Panc1 (cell line): ENCODE results near the gene CBR4. TPM values are rescaled to one million over a fixed set of nuclear protein-coding genes. Genes with fewer than 3 reads are reported as not detected.

Source experiments
- ATAC-seq: fragments of 200-7000 bp; cut with Tn5 transposase; 2 replicates; pipeline ENCODE4 v1.9.1; 2020; ENCODE audit warnings: mild to moderate bottlenecking, moderate library complexity
- BruUV-seq: library from RNA; stranded (reverse); fragments of 400-500 nt; replicated peaks from 2 replicates; lab custom pipeline; 2021; lab: Mats Ljungman, UMichigan
- CTCF ChIA-PET: fragments of 300-600 bp; sonication (Branson Sonifier 250); formaldehyde crosslinking; loops from one replicate; lab custom pipeline; 2022; ENCODE audit warnings: antibody characterized with exemption; lab: Charles Lee
- POLR2A ChIA-PET: fragments of 300-600 bp; sonication (Branson Sonifier 250); formaldehyde crosslinking; loops from one replicate; lab custom pipeline; 2022; ENCODE audit warnings: antibody characterized with exemption; lab: Charles Lee
- DNase-seq: peaks from one replicate; pipeline ENCODE4 v3.0.0-alpha.2; 2010; ENCODE audit warnings: low read depth, low spot score
- H3K27ac ChIP-seq: 2 replicates; pipeline ENCODE4 v1.5.1; 2011; ENCODE audit warnings: mild to moderate bottlenecking, low read length, inconsistent platforms
- H3K27me3 ChIP-seq: fragments of 200-500 bp; sonication (Bioruptor generic); 2 replicates; pipeline ENCODE4 v1.6.0; 2014; ENCODE audit warnings: low read length, inconsistent platforms; ENCODE audit not compliant: control insufficient read depth, insufficient read depth
- H3K36me3 ChIP-seq: fragments of 200-500 bp; sonication (Bioruptor generic); 2 replicates; pipeline ENCODE4 v1.5.1; 2014; ENCODE audit warnings: inconsistent platforms, mild to moderate bottlenecking, low read length, moderate library complexity; ENCODE audit not compliant: control insufficient read depth, insufficient read depth
- H3K4me1 ChIP-seq: 2 replicates; pipeline ENCODE4 v1.5.1; 2011; ENCODE audit warnings: inconsistent platforms, mild to moderate bottlenecking, low read length, moderate library complexity; ENCODE audit not compliant: control insufficient read depth, insufficient read depth
- H3K4me3 ChIP-seq, 2 experiments: 2 replicates each; pipeline ENCODE4 v1.5.1; 2011 to 2012; ENCODE audit warnings: low read depth in 2 of 2, low read length in 2 of 2, mild to moderate bottlenecking in 2 of 2, inconsistent platforms in 1 of 2, moderate library complexity in 1 of 2
- H3K9me3 ChIP-seq: fragments of 200-500 bp; sonication (Bioruptor generic); 2 replicates; pipeline ENCODE4 v1.5.1; 2014; ENCODE audit warnings: low read depth, mild to moderate bottlenecking, inconsistent platforms, low read length, moderate library complexity; ENCODE audit not compliant: control insufficient read depth, insufficient read depth
- CTCF ChIP-seq: fragments of 450-650 bp; IDR thresholded peaks from 2 replicates; pipeline ENCODE4 v1.5.1; 2017; ENCODE audit warnings: mild to moderate bottlenecking
- POLR2AphosphoS5 ChIP-seq: IDR thresholded peaks from 2 replicates; pipeline ENCODE4 v1.6.1; 2012; ENCODE audit warnings: mild to moderate bottlenecking, low read depth, low read length, moderate library complexity
- REST ChIP-seq, 2 experiments: IDR thresholded peaks; 2 replicates each; pipeline ENCODE4 v1.6.1; 2011 to 2012; ENCODE audit warnings: low read depth in 2 of 2, control low read depth in 1 of 2, low read length in 1 of 2, mild to moderate bottlenecking in 1 of 2, moderate library complexity in 1 of 2; ENCODE audit not compliant: insufficient read depth in 1 of 2
- SIN3A ChIP-seq: IDR thresholded peaks from 2 replicates; pipeline ENCODE4 v1.6.1; 2012; ENCODE audit warnings: low read depth, mild to moderate bottlenecking, low read length, moderate library complexity, borderline replicate concordance; ENCODE audit not compliant: insufficient read depth
- TCF7L2 ChIP-seq: IDR thresholded peaks from 2 replicates; pipeline ENCODE4 v1.6.1; 2011; ENCODE audit warnings: mild to moderate bottlenecking, low read depth, low read length, inconsistent platforms
- in situ Hi-C: cut with HindIII; loops from 2 replicates; pipeline ENCODE4 v1.10.0; 2016; ENCODE audit warnings: low sequenced_read_pairs, low pct_unique_long_range_greater_than_20kb
- intact Hi-C: fragments of 100-400 bp; cut with micrococcal nuclease; formaldehyde crosslinking; loops from one replicate; pipeline ENCODE4 v1.10.0; 2022; ENCODE audit not compliant: unreplicated experiment
- total RNA-seq: library from RNA; stranded (reverse); gene quantifications from one replicate; pipeline ENCODE4 v1.2.1, GENCODE V29; 2021; ENCODE audit not compliant: unreplicated experiment

The CBR4 gene
- total RNA-seq, 1 experiment from 2014 or later = 13.5 TPM

GRCh38 chr4:169025184-169025583 is 15.1 kb upstream of the CBR4 start:
- POLR2A ChIA-PET = no interaction called here
- Histone ChIP-seq H3K9me3 (no peaks in the 10 kb centered on the region), H3K4me3 (no peak overlapping the region), H3K27ac (peak overlapping the region; percentile 39; the same call in 1 of the 2 replicates), H3K4me1 (peaks cover under 1% of the 10 kb centered on the region; the same call in 1 of the 2 replicates), H3K27me3 (no peaks in the 10 kb centered on the region), H3K36me3 (no peaks in the 10 kb centered on the region)
- in situ Hi-C loops = no loop called here
- ATAC-seq = peak; percentile 48
- CTCF ChIA-PET = interaction anchor here (0.6 kb wide), 1 partner anchor 77 kb away, joined by 3 read pairs; no protein-coding TSS in a partner anchor
- DNase-seq = no peak
- BruUV-seq = no TSS peak
- intact Hi-C loops = no loop called here
- no peak for TF ChIP-seq POLR2AphosphoS5
- TF ChIP-seq CTCF = no peak; the same call in 1 of the 2 replicates
- TF ChIP-seq SIN3A = no peak
- no peak for TF ChIP-seq TCF7L2
- TF ChIP-seq REST (IDR thresholded peaks at IDR 0.05; ENCODE audit: insufficient read depth in 1 of 2, low read depth in 2 of 2, low read length in 1 of 2) = no peak

GRCh38 chr4:169024762-169025161 is 14.7 kb upstream of the CBR4 start:
- in situ Hi-C loops = no loop called here
- ChIA-PET POLR2A (no interaction called here), CTCF (interaction anchor here (0.5 to 0.9 kb wide), 2 partner anchors 15 to 23 kb away, joined by 6 to 7 read pairs; partner anchors contain the start of gene CBR4)
- TF ChIP-seq REST (IDR thresholded peaks at IDR 0.05; ENCODE audit: insufficient read depth in 1 of 2, low read depth in 2 of 2, low read length in 1 of 2) (no peak), POLR2AphosphoS5 (no peak), CTCF (peak; percentile 70), SIN3A (no peak)
- Histone ChIP-seq H3K4me3 (no peak overlapping the region), H3K27ac (no peak overlapping the region), H3K36me3 (no peaks in the 10 kb centered on the region), H3K9me3 (no peaks in the 10 kb centered on the region), H3K4me1 (no peaks in the 10 kb centered on the region; the same call in 1 of the 2 replicates), H3K27me3 (no peaks in the 10 kb centered on the region)
- intact Hi-C loops = loop anchor here (1.0 kb wide), 1 partner anchor 461 kb away; no protein-coding TSS in a partner anchor
- ATAC-seq (peak; percentile 87), DNase-seq (no peak)
- no TSS peak for BruUV-seq
